Stimulated activated CD4-positive, alpha-beta T cell treated with anti-CD3 and anti-CD28 coated beads, Interleukin-2, amount 100 ng/mL, for 24 hours (primary cell): ENCODE data around the gene NIPBL.
A peak's percentile ranks its signal among the peaks of the same experiment; 100 is the strongest.

Source experiments
- DNase-seq, 2 donors: peaks; one replicate each; pipeline ENCODE4 v3.0.0-alpha.2; 2020

NIPBL gene

GRCh38 chr5:37103302-37103701, 226.7 kb downstream of the NIPBL start:
- no peak for DNase-seq

- no peak for DNase-seq
Measured at GRCh38 chr5:37109338-37109737, 232.8 kb downstream of the NIPBL start.

- DNase-seq, result no peak
Measured at GRCh38 chr5:37110135-37110534, 233.6 kb downstream of the NIPBL start.

- peak in 1 of 2 donors; percentile 21 for DNase-seq
Measured at GRCh38 chr5:37111426-37112382, 235.1 kb downstream of the NIPBL start.

- no peak for DNase-seq
Measured at GRCh38 chr5:37112383-37112991, 235.9 kb downstream of the NIPBL start.
